B cell (primary cell): ENCODE measurements around the gene TLE5. TPM values are rescaled to one million over a fixed set of nuclear protein-coding genes. Genes with fewer than 3 reads are reported as not detected.

Experiments used
- polyA plus RNA-seq: library from polyadenylated mRNA; depleted of rRNA; stranded (reverse); fragments of >200 nt; gene quantifications from 2 replicates; pipeline ENCODE4 v1.2.3, GENCODE V29; 2012
- total RNA-seq, 2 donors: library from RNA; stranded (reverse); fragments of 120-200 nt in 1 of 2; gene quantifications; 1 replicate in 1 of 2; 2 replicates in 1 of 2; pipeline versions ENCODE4 v1.2.3 to v1.2.4, GENCODE V29; 2013 to 2022

The TLE5 gene
- total and polyA plus RNA-seq, 2 donors (not counting 1 experiment from before 2014, with no cell fraction given), result 697 to 1,132 TPM

Other genes starting within 250 kb of the TLE5 start
- gene ZNF554, start 242.6 kb downstream of the TLE5 start, total RNA-seq, result 5.9 TPM in 2 replicates
- gene ZNF554, start 242.6 kb downstream of the TLE5 start, polyA plus RNA-seq, result 2.8 and 2.9 TPM in 2 replicates
- 7.4 and 9.7 TPM in 2 replicates for gene ZNF555, start 221.0 kb downstream of the TLE5 start, total RNA-seq
- 0.75 and 1.8 TPM in 2 replicates for gene ZNF555, start 221.0 kb downstream of the TLE5 start, polyA plus RNA-seq
- not detected in 2 replicates for gene ZNF556, start 195.2 kb downstream of the TLE5 start, total RNA-seq
- 0.13 and 0.17 TPM in 2 replicates for gene ZNF556, start 195.2 kb downstream of the TLE5 start, polyA plus RNA-seq
- gene ZNF57, start 161.6 kb downstream of the TLE5 start, total RNA-seq, result 3.4 and 3.8 TPM in 2 replicates
- 0.69 and 1.4 TPM in 2 replicates for gene ZNF57, start 161.6 kb downstream of the TLE5 start, polyA plus RNA-seq
- 6.4 and 8.5 TPM in 2 replicates for gene ZNF77, start 117.5 kb downstream of the TLE5 start, total RNA-seq
- 3.1 and 4.0 TPM in 2 replicates for gene ZNF77, start 117.5 kb downstream of the TLE5 start, polyA plus RNA-seq
- gene TLE6, start 84.9 kb downstream of the TLE5 start, total RNA-seq, result 0.61 and 1.5 TPM in 2 replicates
- gene TLE6, start 84.9 kb downstream of the TLE5 start, polyA plus RNA-seq, result 3.0 and 6.4 TPM in 2 replicates
- gene TLE2, start 33.2 kb downstream of the TLE5 start, total RNA-seq, result 5.3 and 5.7 TPM in 2 replicates
- 3.0 and 7.3 TPM in 2 replicates for gene TLE2, start 33.2 kb downstream of the TLE5 start, polyA plus RNA-seq
- 8.2 and 9.3 TPM in 2 replicates for gene GNA11, start 31.9 kb upstream of the TLE5 start, total RNA-seq
- gene GNA11, start 31.9 kb upstream of the TLE5 start, polyA plus RNA-seq, result 4.5 TPM in 2 replicates
- 0.37 TPM in 1 of 2 replicates, not detected in the other for gene GNA15, start 73.5 kb upstream of the TLE5 start, total RNA-seq
- gene GNA15, start 73.5 kb upstream of the TLE5 start, polyA plus RNA-seq, result 0.52 and 1.4 TPM in 2 replicates
- 129 TPM in 2 replicates for gene S1PR4, start 116.3 kb upstream of the TLE5 start, total RNA-seq
- 43.5 and 84.2 TPM in 2 replicates for gene S1PR4, start 116.3 kb upstream of the TLE5 start, polyA plus RNA-seq
- 53.6 and 55.0 TPM in 2 replicates for gene NCLN, start 123.4 kb upstream of the TLE5 start, total RNA-seq
- gene NCLN, start 123.4 kb upstream of the TLE5 start, polyA plus RNA-seq, result 82.0 and 92.1 TPM in 2 replicates
- gene CELF5, start 162.2 kb upstream of the TLE5 start, total RNA-seq, result 0.15 TPM in 1 of 2 replicates, not detected in the other
- not detected in 2 replicates for gene CELF5, start 162.2 kb upstream of the TLE5 start, polyA plus RNA-seq